H1 (cell line): ENCODE data around the gene ARF3. TPM values are rescaled to one million over a fixed set of nuclear protein-coding genes. Genes with fewer than 3 reads are reported as not detected.

Experiments
- BACH1 ChIP-seq: IDR thresholded peaks from 2 replicates; pipeline ENCODE4 v1.6.1; 2012; ENCODE audit warnings: low read length, improper control_type of control experiment
- CHD7 ChIP-seq: fragments of 300-600 bp; sonication (generic); IDR thresholded peaks from 2 replicates; pipeline ENCODE4 v1.7.1; 2012; ENCODE audit warnings: low read length, moderate library complexity, mild to moderate bottlenecking, inconsistent platforms; ENCODE audit not compliant: insufficient replicate concordance
- polyA plus RNA-seq, 7 experiments: library from polyadenylated mRNA; depleted of rRNA in 3 of 7; stranded (reverse) in 5 of 7; unstranded in 2 of 7; fragments of >200 nt in 5 of 7; fragments of 200-250 nt in 2 of 7; gene quantifications; 1 replicate in 5 of 7; 2 replicates in 1 of 7; 4 replicates in 1 of 7; pipeline versions ENCODE4 v1.2.1 to v1.2.3, GENCODE V29; 2011 to 2013; ENCODE audit warnings: missing spikeins in 2 of 7, mixed read lengths in 2 of 7
- total RNA-seq: library from RNA; stranded (reverse); fragmentation: NEBNext Ultra II Directional; extraction: Animal tissue kit (Norgen Biotek cat#: 25700); gene quantifications from 2 replicates; pipeline ENCODE4 v1.2.1, GENCODE V29; 2021

The ARF3 gene
- total and polyA plus RNA-seq, 2 of the 8 experiments (the other 6 are each of a cell fraction or from before 2014, with no cell fraction given) = 231 to 250 TPM

GRCh38 chr12:48932878-48933277 is 24.4 kb downstream of the ARF3 start (continued):
- TF ChIP-seq CHD7 (no peak), BACH1 (no peak)
